ENCODE measurements around the gene MBD6.
"Not testable (repeated sequence)": the region's sequence is repeated elsewhere in the genome, so short reads cannot be mapped to it uniquely, and the experiment has no call there.

Gene MBD6

GRCh38 chr12:57500213-57500612 lies 22.4 kb upstream of the MBD6 start:
- TF ChIP-seq CTCF (IDR thresholded peaks at IDR 0.05; ENCODE audit: low read depth, low read length), result no peak

GRCh38 chr12:57502311-57502969 lies 20.2 kb upstream of the MBD6 start:
- H3K4me3 ChIP-seq (ENCODE audit: low read depth, low read length), result not testable (repeated sequence)

More at GRCh38 chr12:57500213-57500612, 22.4 kb upstream of the MBD6 start:
- H3K4me3 ChIP-seq (ENCODE audit: low read depth, low read length), result no peak overlapping the region

GRCh38 chr12:57506541-57506940 lies 16.1 kb upstream of the MBD6 start:
- not testable (repeated sequence) for H3K4me3 ChIP-seq (ENCODE audit: low read depth, low read length)

GRCh38 chr12:57507796-57508195 lies 14.8 kb upstream of the MBD6 start:
- H3K4me3 ChIP-seq (ENCODE audit: low read depth, low read length), result not testable (repeated sequence)

- no peak for TF ChIP-seq CTCF (IDR thresholded peaks at IDR 0.05; ENCODE audit: low read depth, low read length)
- no peak overlapping the region for H3K4me3 ChIP-seq (ENCODE audit: low read depth, low read length)
Observed at GRCh38 chr12:57511161-57511560, 11.5 kb upstream of the MBD6 start.

GRCh38 chr12:57511588-57512325 lies 10.9 kb upstream of the MBD6 start:
- H3K4me3 ChIP-seq (ENCODE audit: low read depth, low read length), result no peak overlapping the region
- no peak for TF ChIP-seq CTCF (IDR thresholded peaks at IDR 0.05; ENCODE audit: low read depth, low read length)

GRCh38 chr12:57512665-57513064 lies 10.0 kb upstream of the MBD6 start:
- no peak overlapping the region for H3K4me3 ChIP-seq (ENCODE audit: low read depth, low read length)
- no peak for TF ChIP-seq CTCF (IDR thresholded peaks at IDR 0.05; ENCODE audit: low read depth, low read length)

GRCh38 chr12:57513266-57513665 lies 9.4 kb upstream of the MBD6 start:
- no peak overlapping the region for H3K4me3 ChIP-seq (ENCODE audit: low read depth, low read length)
- no peak for TF ChIP-seq CTCF (IDR thresholded peaks at IDR 0.05; ENCODE audit: low read depth, low read length)

- H3K4me3 ChIP-seq (ENCODE audit: low read depth, low read length), result not testable (repeated sequence)
Observed at GRCh38 chr12:57513677-57514076, 8.9 kb upstream of the MBD6 start.

- not testable (repeated sequence) for H3K4me3 ChIP-seq (ENCODE audit: low read depth, low read length)
Observed at GRCh38 chr12:57514246-57514645, 8.4 kb upstream of the MBD6 start.
